GM12878 (cell line): ENCODE measurements around the gene ATP2A3. TPM values are rescaled to one million over a fixed set of nuclear protein-coding genes. Genes with fewer than 3 reads are reported as not detected.

Experiments
- ATAC-seq: fragments of 200-7000 bp; cut with Tn5 transposase; 3 replicates; pipeline ENCODE4 v1.9.1; 2020; ENCODE audit warnings: mild to moderate bottlenecking, moderate library complexity
- BruUV-seq: library from RNA; stranded (reverse); fragments of 400-500 nt; replicated peaks from 2 replicates; lab custom pipeline; 2021; lab: Mats Ljungman, UMichigan
- CTCF ChIA-PET: fragments of 300-600 bp; sonication (Branson Sonifier 250); formaldehyde crosslinking; extraction: SDS; loops from one replicate; lab custom pipeline; 2021; ENCODE audit warnings: inconsistent platforms; lab: Yijun Ruan, JAX
- POLR2A ChIA-PET: fragments of 350-600 bp; formaldehyde crosslinking; extraction: SDS; loops from one replicate; lab custom pipeline; 2021; ENCODE audit warnings: inconsistent platforms; lab: Charles Lee
- RAD21 ChIA-PET: fragments of 300-600 bp; sonication (Branson Sonifier 250); formaldehyde crosslinking; loops from one replicate; lab custom pipeline; 2023; ENCODE audit warnings: antibody characterized with exemption; ENCODE audit not compliant: unreplicated experiment; lab: Charles Lee
- SMC1A ChIA-PET: fragments of 300-600 bp; sonication (Branson Sonifier 250); formaldehyde crosslinking; loops from one replicate; lab custom pipeline; 2023; ENCODE audit not compliant: unreplicated experiment, uncharacterized antibody; lab: Charles Lee
- DNase-seq: peaks from one replicate; pipeline ENCODE4 v3.0.0-alpha.2; 2011; ENCODE audit warnings: low read depth, low spot score
- FAIRE-seq: peaks from 3 replicates; lab custom pipeline; 2011; peaks lifted over from hg19 to GRCh38; lab: Jason Lieb, UNC
- H2AFZ ChIP-seq: 2 replicates; pipeline ENCODE4 v1.6.0; 2011; ENCODE audit warnings: low read depth, low read length, control low read depth; ENCODE audit not compliant: control insufficient read depth
- H3K27ac ChIP-seq: 2 replicates; pipeline ENCODE4 v1.5.1; 2011; ENCODE audit warnings: control low read depth; ENCODE audit not compliant: control insufficient read depth, insufficient read depth
- H3K27me3 ChIP-seq, 2 experiments: replicated peaks in 1 of 2; 2 replicates each; pipeline versions ENCODE4 v1.6.0 to v1.6.1; 2011; ENCODE audit warnings: low read length in 1 of 2; ENCODE audit not compliant: control insufficient read depth in 2 of 2, insufficient read depth in 2 of 2
- H3K36me3 ChIP-seq, 2 experiments: 2 replicates each; pipeline ENCODE4 v1.5.1; 2011; ENCODE audit warnings: low read length in 1 of 2; ENCODE audit not compliant: control insufficient read depth in 2 of 2, insufficient read depth in 2 of 2
- H3K4me1 ChIP-seq: 2 replicates; pipeline ENCODE4 v1.6.1; 2011; ENCODE audit warnings: mild to moderate bottlenecking, low read length, moderate library complexity, mixed read lengths; ENCODE audit not compliant: control insufficient read depth, insufficient read depth
- H3K4me2 ChIP-seq: 2 replicates; pipeline ENCODE4 v1.6.0; 2011; ENCODE audit warnings: control low read depth; ENCODE audit not compliant: control insufficient read depth, insufficient read depth
- H3K4me3 ChIP-seq: fragments of 200-600 bp; sonication (generic); 2 replicates; pipeline ENCODE4 v1.5.1; 2016
- H3K79me2 ChIP-seq: 2 replicates; pipeline ENCODE4 v1.6.0; 2011; ENCODE audit warnings: low read length; ENCODE audit not compliant: control insufficient read depth, insufficient read depth
- H3K9ac ChIP-seq: 2 replicates; pipeline ENCODE4 v1.8.0; 2011; ENCODE audit warnings: low read length, control low read depth, mixed read lengths; ENCODE audit not compliant: control insufficient read depth, insufficient read depth
- H3K9me3 ChIP-seq: replicated peaks from 3 replicates; pipeline ENCODE4 v1.5.1; 2011; ENCODE audit warnings: mild to moderate bottlenecking, low read length; ENCODE audit not compliant: control insufficient read depth, insufficient read depth
- H4K20me1 ChIP-seq: 2 replicates; pipeline ENCODE4 v1.6.0; 2011; ENCODE audit not compliant: control insufficient read depth, insufficient read depth
- CEBPB ChIP-seq, 2 experiments: fragments of 150-350 bp in 1 of 2; IDR thresholded peaks; 2 replicates each; pipeline ENCODE4 v1.6.1; 2012 to 2014; ENCODE audit warnings: low read depth in 2 of 2, low read length in 2 of 2, borderline replicate concordance in 1 of 2, inconsistent platforms in 1 of 2
- CHD1 ChIP-seq: IDR thresholded peaks from 2 replicates; pipeline ENCODE4 v1.6.1; 2012; ENCODE audit warnings: low read depth, low read length, improper control_type of control experiment
- EED ChIP-seq: sonication (generic); IDR thresholded peaks from 2 replicates; pipeline ENCODE4 v1.6.1; 2016; ENCODE audit warnings: antibody characterized with exemption, low read depth
- EGR1 ChIP-seq, 2 experiments: IDR thresholded peaks; 1 replicate in 1 of 2; 2 replicates in 1 of 2; pipeline ENCODE4 v1.6.1; 2011 to 2012; ENCODE audit warnings: low read depth in 2 of 2, low read length in 2 of 2, borderline replicate concordance in 1 of 2, mild to moderate bottlenecking in 1 of 2, moderate library complexity in 1 of 2
- IRF4 ChIP-seq: IDR thresholded peaks from 2 replicates; pipeline ENCODE4 v1.6.1; 2011; ENCODE audit warnings: low read depth, low read length
- KAT2A ChIP-seq: conservative IDR thresholded peaks from 2 replicates; pipeline ENCODE4 v1.6.1; 2011; ENCODE audit warnings: low read depth, low read length; ENCODE audit not compliant: control insufficient read depth
- KDM1A ChIP-seq: fragments of 200-600 bp; sonication (generic); IDR thresholded peaks from 2 replicates; pipeline ENCODE4 v1.6.1; 2016; ENCODE audit warnings: borderline replicate concordance
- MEF2A ChIP-seq: IDR thresholded peaks from 2 replicates; pipeline ENCODE4 v1.6.1; 2011; ENCODE audit warnings: low read depth, mild to moderate bottlenecking, low read length, moderate library complexity; ENCODE audit not compliant: insufficient read depth
- NBN ChIP-seq: fragments of 450-650 bp; IDR thresholded peaks from 2 replicates; pipeline ENCODE4 v1.6.1; 2016
- NFIC ChIP-seq: IDR thresholded peaks from 2 replicates; pipeline ENCODE4 v1.6.1; 2012; ENCODE audit warnings: low read depth, mild to moderate bottlenecking, inconsistent platforms, low read length, moderate library complexity
- SP1 ChIP-seq: IDR thresholded peaks from one replicate; pipeline ENCODE4 v1.6.1; 2011; ENCODE audit warnings: low read depth, low read length
- SREBF2 ChIP-seq: IDR thresholded peaks from 2 replicates; pipeline ENCODE4 v1.6.1; 2012; ENCODE audit warnings: mild to moderate bottlenecking, low read length
- TAF1 ChIP-seq: IDR thresholded peaks from 2 replicates; pipeline ENCODE4 v1.6.1; 2011; ENCODE audit warnings: mild to moderate bottlenecking, low read depth, low read length, borderline replicate concordance
- TARDBP ChIP-seq: IDR thresholded peaks from 2 replicates; pipeline ENCODE4 v1.6.1; 2016; ENCODE audit warnings: borderline replicate concordance
- WGBS: methylation state at CpG from one replicate; pipeline ENCODE4 v1.1.6; 2016; ENCODE audit warnings: low lambda C conversion rate; ENCODE audit not compliant: insufficient replicate concordance, insufficient coverage; ENCODE audit errors: missing lambda C conversion rate; 5-methylcytosine and 5-hydroxymethylcytosine counted together
- in situ Hi-C: fragments of 300-500 bp; cut with MboI; formaldehyde crosslinking; loops from 9 replicates; pipeline ENCODE4 v1.14.3; 2018; ENCODE audit warnings: mixed read lengths
- intact Hi-C: fragments of 100-400 bp; cut with micrococcal nuclease; formaldehyde crosslinking; loops from one replicate; pipeline ENCODE4 v1.14.2; 2022; ENCODE audit not compliant: unreplicated experiment
- polyA plus RNA-seq, 11 experiments: library from polyadenylated mRNA; depleted of rRNA in 4 of 11; unstranded in 6 of 11; stranded (reverse) in 5 of 11; fragments of >200 nt; fragmentation: Nextera tagmentation in 4 of 11; fragmentation: Illumina TruSeq in 1 of 11; extraction: Ambion mirVana in 4 of 11; extraction: Trizol in 1 of 11; gene quantifications; 1 replicate in 1 of 11; 2 replicates in 10 of 11; pipeline versions ENCODE4 v1.2.1 to v1.2.3, GENCODE V29; 2011 to 2016; ENCODE audit warnings: inconsistent platforms in 2 of 11, missing spikeins in 2 of 11, low read depth in 1 of 11
- total RNA-seq, 4 experiments: library from RNA; depleted of rRNA in 3 of 4; stranded (reverse); fragments of >200 nt in 3 of 4; fragmentation: Illumina TruSeq in 1 of 4; extraction: Trizol in 1 of 4; gene quantifications; 2 replicates each; pipeline versions ENCODE4 v1.2.1 to v1.2.3, GENCODE V29; 2013 to 2021
- TF ChIP-seq, protein P1 (sequence below): fragments of 450-650 bp; formaldehyde crosslinking; IDR thresholded peaks from 2 replicates; pipeline ENCODE4 v1.5.0; 2022; ENCODE audit warnings: mild to moderate bottlenecking, missing genetic modification characterization
- TF ChIP-seq, protein P2 (sequence below): fragments of 450-650 bp; IDR thresholded peaks from 2 replicates; pipeline ENCODE4 v1.6.1; 2014; ENCODE audit warnings: mild to moderate bottlenecking
- TF ChIP-seq, protein P3 (sequence below), 3 experiments: IDR thresholded peaks in 2 of 3; conservative IDR thresholded peaks in 1 of 3; 2 replicates each; pipeline ENCODE4 v1.5.1; 2011; ENCODE audit warnings: low read depth in 3 of 3, low read length in 3 of 3, mild to moderate bottlenecking in 3 of 3, control low read depth in 2 of 3, moderate library complexity in 2 of 3, inconsistent platforms in 1 of 3, mixed read lengths in 1 of 3; ENCODE audit not compliant: control insufficient read depth in 2 of 3, insufficient read depth in 1 of 3; ENCODE audit errors: extremely low read depth in 1 of 3

ATP2A3 gene
- total and polyA plus RNA-seq, 10 of the 15 experiments (the other 5 are each of a cell fraction or from before 2014, with no cell fraction given), result 1.0 to 99.2 (median 37.9) TPM

DNA sequence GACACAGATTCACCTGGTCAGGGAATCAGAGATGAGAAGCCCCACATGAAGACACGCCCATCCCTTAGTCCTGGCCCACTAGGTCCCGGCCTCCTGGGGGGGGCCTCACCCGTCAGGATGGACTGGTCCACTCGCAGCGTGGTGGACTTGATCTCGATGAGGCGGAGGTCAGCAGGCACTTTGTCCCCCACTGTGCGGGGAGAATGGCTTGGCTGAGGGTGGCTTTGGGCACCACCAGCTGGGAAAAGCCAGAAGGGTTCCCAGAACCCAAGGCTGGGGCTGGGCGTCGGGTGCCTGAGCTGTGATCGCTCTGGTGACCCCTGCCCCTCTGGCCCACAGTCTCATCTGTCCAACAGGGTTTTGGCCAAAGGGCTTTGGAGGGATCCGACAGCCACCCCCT lies 13.7 kb downstream of the ATP2A3 start:
- DNase-seq (no peak), ATAC-seq (no peak), FAIRE-seq (no peak)
- H3K27ac ChIP-seq, result no peak overlapping the region
- no peak overlapping the region for H2AFZ ChIP-seq
- no peak overlapping the region for H3K4me3 ChIP-seq
- no peak overlapping the region for H3K9ac ChIP-seq
- no peaks in the 10 kb centered on the region for H4K20me1 ChIP-seq
- ChIA-PET CTCF (interaction anchor here (0.5 kb wide), 1 partner anchor 16 kb away, joined by 5 read pairs; no protein-coding TSS in a partner anchor), SMC1A (no interaction called here), RAD21 (no interaction called here), POLR2A (no interaction called here)
- BruUV-seq, result no TSS peak
- H3K9me3 ChIP-seq, result no peaks in the 10 kb centered on the region
- peaks cover 9 to 17% of the 10 kb centered on the region in 2 experiments; a peak in 3 of 4 replicates for H3K36me3 ChIP-seq
- intact Hi-C loops (no loop called here), in situ Hi-C loops (no loop called here)
- H3K4me1 ChIP-seq, result no peaks in the 10 kb centered on the region
- H3K79me2 ChIP-seq, result no peaks in the 10 kb centered on the region
- H3K27me3 ChIP-seq, result no peaks in the 10 kb centered on the region
- WGBS, result 86% methylated on average over 12 of the region's 12 CpGs
- H3K4me2 ChIP-seq, result no peak overlapping the region
- TF ChIP-seq, protein P1, sequence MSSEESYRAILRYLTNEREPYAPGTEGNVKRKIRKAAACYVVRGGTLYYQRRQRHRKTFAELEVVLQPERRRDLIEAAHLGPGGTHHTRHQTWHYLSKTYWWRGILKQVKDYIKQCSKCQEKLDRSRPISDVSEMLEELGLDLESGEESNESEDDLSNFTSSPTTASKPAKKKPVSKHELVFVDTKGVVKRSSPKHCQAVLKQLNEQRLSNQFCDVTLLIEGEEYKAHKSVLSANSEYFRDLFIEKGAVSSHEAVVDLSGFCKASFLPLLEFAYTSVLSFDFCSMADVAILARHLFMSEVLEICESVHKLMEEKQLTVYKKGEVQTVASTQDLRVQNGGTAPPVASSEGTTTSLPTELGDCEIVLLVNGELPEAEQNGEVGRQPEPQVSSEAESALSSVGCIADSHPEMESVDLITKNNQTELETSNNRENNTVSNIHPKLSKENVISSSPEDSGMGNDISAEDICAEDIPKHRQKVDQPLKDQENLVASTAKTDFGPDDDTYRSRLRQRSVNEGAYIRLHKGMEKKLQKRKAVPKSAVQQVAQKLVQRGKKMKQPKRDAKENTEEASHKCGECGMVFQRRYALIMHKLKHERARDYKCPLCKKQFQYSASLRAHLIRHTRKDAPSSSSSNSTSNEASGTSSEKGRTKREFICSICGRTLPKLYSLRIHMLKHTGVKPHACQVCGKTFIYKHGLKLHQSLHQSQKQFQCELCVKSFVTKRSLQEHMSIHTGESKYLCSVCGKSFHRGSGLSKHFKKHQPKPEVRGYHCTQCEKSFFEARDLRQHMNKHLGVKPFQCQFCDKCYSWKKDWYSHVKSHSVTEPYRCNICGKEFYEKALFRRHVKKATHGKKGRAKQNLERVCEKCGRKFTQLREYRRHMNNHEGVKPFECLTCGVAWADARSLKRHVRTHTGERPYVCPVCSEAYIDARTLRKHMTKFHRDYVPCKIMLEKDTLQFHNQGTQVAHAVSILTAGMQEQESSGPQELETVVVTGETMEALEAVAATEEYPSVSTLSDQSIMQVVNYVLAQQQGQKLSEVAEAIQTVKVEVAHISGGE (CRISPR knock-in tag), result no peak
- TF ChIP-seq TARDBP, result no peak
- no peak for TF ChIP-seq SP1
- TF ChIP-seq, protein P2, sequence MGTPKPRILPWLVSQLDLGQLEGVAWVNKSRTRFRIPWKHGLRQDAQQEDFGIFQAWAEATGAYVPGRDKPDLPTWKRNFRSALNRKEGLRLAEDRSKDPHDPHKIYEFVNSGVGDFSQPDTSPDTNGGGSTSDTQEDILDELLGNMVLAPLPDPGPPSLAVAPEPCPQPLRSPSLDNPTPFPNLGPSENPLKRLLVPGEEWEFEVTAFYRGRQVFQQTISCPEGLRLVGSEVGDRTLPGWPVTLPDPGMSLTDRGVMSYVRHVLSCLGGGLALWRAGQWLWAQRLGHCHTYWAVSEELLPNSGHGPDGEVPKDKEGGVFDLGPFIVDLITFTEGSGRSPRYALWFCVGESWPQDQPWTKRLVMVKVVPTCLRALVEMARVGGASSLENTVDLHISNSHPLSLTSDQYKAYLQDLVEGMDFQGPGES, result no peak
- TF ChIP-seq NBN, result no peak
- TF ChIP-seq CHD1, result no peak
- TF ChIP-seq EED, result no peak
- TF ChIP-seq, protein P3, sequence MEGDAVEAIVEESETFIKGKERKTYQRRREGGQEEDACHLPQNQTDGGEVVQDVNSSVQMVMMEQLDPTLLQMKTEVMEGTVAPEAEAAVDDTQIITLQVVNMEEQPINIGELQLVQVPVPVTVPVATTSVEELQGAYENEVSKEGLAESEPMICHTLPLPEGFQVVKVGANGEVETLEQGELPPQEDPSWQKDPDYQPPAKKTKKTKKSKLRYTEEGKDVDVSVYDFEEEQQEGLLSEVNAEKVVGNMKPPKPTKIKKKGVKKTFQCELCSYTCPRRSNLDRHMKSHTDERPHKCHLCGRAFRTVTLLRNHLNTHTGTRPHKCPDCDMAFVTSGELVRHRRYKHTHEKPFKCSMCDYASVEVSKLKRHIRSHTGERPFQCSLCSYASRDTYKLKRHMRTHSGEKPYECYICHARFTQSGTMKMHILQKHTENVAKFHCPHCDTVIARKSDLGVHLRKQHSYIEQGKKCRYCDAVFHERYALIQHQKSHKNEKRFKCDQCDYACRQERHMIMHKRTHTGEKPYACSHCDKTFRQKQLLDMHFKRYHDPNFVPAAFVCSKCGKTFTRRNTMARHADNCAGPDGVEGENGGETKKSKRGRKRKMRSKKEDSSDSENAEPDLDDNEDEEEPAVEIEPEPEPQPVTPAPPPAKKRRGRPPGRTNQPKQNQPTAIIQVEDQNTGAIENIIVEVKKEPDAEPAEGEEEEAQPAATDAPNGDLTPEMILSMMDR (IDR thresholded peaks at IDR 0.05 in 2 of 3, conservative IDR thresholded peaks at IDR 0.05 in 1 of 3; ENCODE audit: control insufficient read depth in 2 of 3, extremely low read depth in 1 of 3, insufficient read depth in 1 of 3, low read depth in 3 of 3, low read length in 3 of 3), result no peak
- TF ChIP-seq TAF1, result no peak
- TF ChIP-seq IRF4, result no peak
- no peak for TF ChIP-seq KAT2A
- TF ChIP-seq EGR1 (IDR thresholded peaks at IDR 0.05; ENCODE audit: borderline replicate concordance in 1 of 2, low read depth in 2 of 2, low read length in 2 of 2), result no peak
- TF ChIP-seq CEBPB (IDR thresholded peaks at IDR 0.05; ENCODE audit: borderline replicate concordance in 1 of 2, low read depth in 2 of 2, low read length in 2 of 2), result no peak
- TF ChIP-seq SREBF2, result no peak
- TF ChIP-seq NFIC, result no peak
- TF ChIP-seq MEF2A, result no peak
- TF ChIP-seq KDM1A, result no peak
